Kidney epithelial cell (primary cell): ENCODE data around the gene GRB7. TPM values are rescaled to one million over a fixed set of nuclear protein-coding genes. Genes with fewer than 3 reads are reported as not detected.
"Not testable (repeated sequence)": the region's sequence is repeated elsewhere in the genome, so short reads cannot be mapped to it uniquely, and the experiment has no call there.

Experiments
- DNase-seq: peaks from one replicate; pipeline ENCODE4 v3.0.0-alpha.2; 2010; ENCODE audit warnings: low read depth
- H3K27me3 ChIP-seq: 2 replicates; pipeline ENCODE4 v1.6.0; 2011; ENCODE audit warnings: low read length; ENCODE audit not compliant: control insufficient read depth, insufficient read depth
- H3K36me3 ChIP-seq: 2 replicates; pipeline ENCODE4 v1.5.1; 2011; ENCODE audit warnings: low read length; ENCODE audit not compliant: control insufficient read depth, insufficient read depth
- H3K4me3 ChIP-seq: 2 replicates; pipeline ENCODE4 v1.5.1; 2011; ENCODE audit warnings: low read depth, mild to moderate bottlenecking, control low read depth, low read length
- CTCF ChIP-seq: IDR thresholded peaks from 2 replicates; pipeline ENCODE4 v1.5.1; 2011; ENCODE audit warnings: mild to moderate bottlenecking, moderate library complexity, low read length, control low read depth, inconsistent platforms; ENCODE audit not compliant: insufficient read depth, poor library complexity, severe bottlenecking
- total RNA-seq: library from RNA; depleted of rRNA; stranded (reverse); fragments of >200 nt; gene quantifications from 2 replicates; pipeline ENCODE4 v1.2.3, GENCODE V29; 2015

Gene GRB7
- total RNA-seq, 1 donor from 2014 or later, result 21.2 TPM

GRCh38 chr17:39697961-39698360 is 39.8 kb upstream of the GRB7 start:
- no peak for DNase-seq
- TF ChIP-seq CTCF, result no peak
- H3K36me3 ChIP-seq, result no peaks in the 10 kb centered on the region
- no peak overlapping the region for H3K4me3 ChIP-seq
- no peaks in the 10 kb centered on the region for H3K27me3 ChIP-seq

- H3K36me3 ChIP-seq, DNase-seq, H3K27me3 ChIP-seq: not testable (repeated sequence)
- H3K4me3 ChIP-seq, result peak overlapping the region; percentile 73
Measured at GRCh38 chr17:39699157-39699817, 38.5 kb upstream of the GRB7 start.

GRCh38 chr17:39699818-39700147 is 38.0 kb upstream of the GRB7 start, which contains the start of gene ERBB2:
ERBB2 (plus strand) TSS chr17:39700064; CDS start chr17:39700239, 175 bp downstream.
- peak within 1 kb of the TSS; percentile 73 for H3K4me3 ChIP-seq
- TF ChIP-seq CTCF, result no peak
- H3K27me3 ChIP-seq, result no peaks in the 10 kb centered on the region
- H3K36me3 ChIP-seq, result no peaks in the 10 kb centered on the region
- DNase-seq, result peak; percentile 42

DNA sequence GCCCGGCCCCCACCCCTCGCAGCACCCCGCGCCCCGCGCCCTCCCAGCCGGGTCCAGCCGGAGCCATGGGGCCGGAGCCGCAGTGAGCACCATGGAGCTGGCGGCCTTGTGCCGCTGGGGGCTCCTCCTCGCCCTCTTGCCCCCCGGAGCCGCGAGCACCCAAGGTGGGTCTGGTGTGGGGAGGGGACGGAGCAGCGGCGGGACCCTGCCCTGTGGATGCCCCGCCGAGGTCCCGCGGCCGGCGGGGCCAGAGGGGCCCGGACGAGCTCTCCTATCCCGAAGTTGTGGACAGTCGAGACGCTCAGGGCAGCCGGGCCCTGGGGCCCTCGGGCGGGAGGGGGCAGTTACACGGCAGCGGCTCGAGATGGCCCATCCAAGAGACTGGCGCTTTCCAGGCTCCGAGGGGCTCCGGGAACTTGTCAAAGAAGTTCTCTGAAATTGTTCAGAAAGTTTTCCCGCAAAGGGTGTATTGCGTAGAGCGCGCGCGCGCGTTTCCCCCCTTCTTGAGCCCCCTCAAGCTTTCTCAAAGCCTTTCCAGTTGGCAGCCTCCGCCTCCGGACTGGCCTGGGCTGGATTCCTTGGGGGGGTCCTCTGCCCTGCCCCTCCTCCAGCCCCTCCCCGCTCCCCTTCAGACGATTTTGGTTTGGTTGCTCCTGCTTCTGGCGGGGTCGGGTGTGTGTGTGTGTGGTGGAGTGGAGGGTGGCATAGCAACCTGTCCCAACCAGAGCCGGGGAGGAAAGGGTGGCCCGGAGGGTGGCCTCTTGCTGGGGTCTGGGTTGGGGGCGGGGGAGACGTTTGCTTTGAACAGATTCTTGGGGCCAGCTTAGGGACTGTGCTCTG is 37.4 kb upstream of the GRB7 start:
- peak overlapping the region; percentile 73 for H3K4me3 ChIP-seq
- H3K27me3 ChIP-seq, result no peaks in the 10 kb centered on the region
- no peak for TF ChIP-seq CTCF
- no peak for DNase-seq
- no peaks in the 10 kb centered on the region for H3K36me3 ChIP-seq

GRCh38 chr17:39701012-39701783 is 36.5 kb upstream of the GRB7 start:
- no peak for TF ChIP-seq CTCF
- Histone ChIP-seq H3K36me3 (no peaks in the 10 kb centered on the region), H3K27me3 (no peaks in the 10 kb centered on the region), H3K4me3 (peak overlapping the region; percentile 73)
- DNase-seq, result no peak
